ENCODE results near the gene CYB561D2. TPM values are rescaled to one million over a fixed set of nuclear protein-coding genes. Genes with fewer than 3 reads are reported as not detected.

Gene CYB561D2
- total RNA-seq, 1 experiment from 2014 or later, result 16.8 TPM

- Histone ChIP-seq H3K27ac (ENCODE audit: insufficient read length, low read depth, low read length) (no peak overlapping the region), H3K4me2 (ENCODE audit: insufficient read depth, insufficient read length, low read length) (peak overlapping the region; percentile 63), H3T11ph (ENCODE audit: low read length) (no peak overlapping the region), H3K79me1 (ENCODE audit: insufficient read depth, low read depth, low read length, poor library complexity, severe bottlenecking) (no peaks in the 10 kb centered on the region), H3K9me3 (ENCODE audit: control insufficient read depth, low read depth, low read length) (no peaks in the 10 kb centered on the region), H4K20me1 (ENCODE audit: control insufficient read depth, insufficient read depth, insufficient read length) (no peaks in the 10 kb centered on the region), H3K56ac (ENCODE audit: insufficient read length, low read depth, low read length) (no peak overlapping the region), H2BK120ac (ENCODE audit: low read depth, low read length, poor library complexity, severe bottlenecking) (no peak overlapping the region), H3K9ac (ENCODE audit: extremely low read depth, insufficient read length, low read length) (peak overlapping the region; percentile 21), H2BK15ac (ENCODE audit: low read depth, low read length) (no peak overlapping the region), H3K79me2 (ENCODE audit: insufficient read depth, low read length) (no peaks in the 10 kb centered on the region), H3K27me3 (ENCODE audit: insufficient read depth, low read length) (no peaks in the 10 kb centered on the region), H3K14ac (ENCODE audit: insufficient read depth, low read length) (0 out of 2 replicates have a peak overlapping the region, but pooled peaks have one; percentile 14), H3K4ac (ENCODE audit: low read depth, low read length) (no peak overlapping the region), H4K8ac (replicated peaks; ENCODE audit: insufficient read length, low read depth, low read length) (no peak overlapping the region), H2BK5ac (ENCODE audit: insufficient read length, low read length) (no peak overlapping the region), H4K5ac (ENCODE audit: insufficient read length, low read depth, low read length) (no peak overlapping the region), H2AK5ac (ENCODE audit: insufficient read length, low read length) (no peak overlapping the region), H3K18ac (ENCODE audit: insufficient read length, low read depth, low read length) (no peak overlapping the region), H2BK20ac (ENCODE audit: low read depth, low read length, poor library complexity, severe bottlenecking) (no peak overlapping the region), H2AFZ (ENCODE audit: low read length) (no peak overlapping the region), H3K23me2 (ENCODE audit: insufficient read length, low read depth, low read length, poor library complexity, severe bottlenecking) (peaks cover 10% of the 10 kb centered on the region), H3K23ac (ENCODE audit: insufficient read length, low read depth, low read length) (no peak overlapping the region), H4K91ac (ENCODE audit: insufficient read length, low read depth, low read length) (no peak overlapping the region), H2BK12ac (ENCODE audit: insufficient read length, low read depth, low read length) (no peak overlapping the region), H3K4me1 (ENCODE audit: insufficient read depth, low read length) (no peaks in the 10 kb centered on the region)
- no peak; the same call in 2 of the 3 replicates for TF ChIP-seq CTCF (conservative IDR thresholded peaks at IDR 0.05)
- peaks cover 7 to 12% of the 10 kb centered on the region in 2 experiments for H3K4me1 Mint-ChIP-seq
- H3K9me3 Mint-ChIP-seq, result no peaks in the 10 kb centered on the region; a peak in 1 of 5 replicates
- H3K27ac Mint-ChIP-seq, result no peak overlapping the region; a peak in 1 of 7 replicates
- no CpG with 5 or more reads among the region's 53 CpGs for WGBS (ENCODE audit: extremely low coverage, insufficient read length, low lambda C conversion rate)
- H3K4me3 Mint-ChIP-seq, result peak overlapping the region; percentile 68 to 85
- H3K36me3 Mint-ChIP-seq (ENCODE audit: insufficient read depth in 1 of 3, low read depth in 3 of 3), result no peaks in the 10 kb centered on the region
- DNase-seq, result peak; percentile 97
- H3K27me3 Mint-ChIP-seq (ENCODE audit: low read depth), result peaks cover 17% of the 10 kb centered on the region
Observed at GRCh38 chr3:50365080-50365841, 14.6 kb downstream of the CYB561D2 start.

Measured in H9 (cell line).